ENCODE measurements around the gene EPS8. TPM values are rescaled to one million over a fixed set of nuclear protein-coding genes. Genes with fewer than 3 reads are reported as not detected.

EPS8 gene
- total RNA-seq, 2 donors from 2014 or later, result 6.7 to 8.1 TPM

GRCh38 chr12:15726878-15727150 lies 62.4 kb downstream of the EPS8 start:
- no peaks in the 10 kb centered on the region for H3K4me1 ChIP-seq (ENCODE audit: control insufficient read depth, insufficient read depth, low read length)
- Mint-ChIP-seq H3K27me3 (ENCODE audit: insufficient read depth) (no peaks in the 10 kb centered on the region), H3K4me3 (no peak overlapping the region), H3K27ac (no peak overlapping the region), H3K36me3 (ENCODE audit: low read depth) (no peaks in the 10 kb centered on the region), H3K4me1 (peaks cover 3% of the 10 kb centered on the region), H3K9me3 (no peaks in the 10 kb centered on the region)
- H3K9ac ChIP-seq (ENCODE audit: extremely low read depth, low read length, poor library complexity, severe bottlenecking), result no peak overlapping the region
- H3K9me3 ChIP-seq (ENCODE audit: control insufficient read depth, low read length), result peaks cover 5% of the 10 kb centered on the region
- TF ChIP-seq CTCF (conservative IDR thresholded peaks at IDR 0.05), result no peak
- no peak overlapping the region for H3K4me3 ChIP-seq (ENCODE audit: low read length)
- H3K27me3 ChIP-seq (ENCODE audit: control insufficient read depth, insufficient read depth, low read length, poor library complexity, severe bottlenecking), result no peaks in the 10 kb centered on the region
- no peaks in the 10 kb centered on the region for H3K36me3 ChIP-seq (ENCODE audit: control insufficient read depth, insufficient read depth, low read length)
- no peak overlapping the region for H3K27ac ChIP-seq (ENCODE audit: low read depth, low read length)
- no peak for DNase-seq

GRCh38 chr12:15726027-15726877 lies 62.9 kb downstream of the EPS8 start:
- H3K4me3 Mint-ChIP-seq, result no peak overlapping the region
- Histone ChIP-seq H3K4me3 (ENCODE audit: low read length) (no peak overlapping the region), H3K27me3 (ENCODE audit: control insufficient read depth, insufficient read depth, low read length, poor library complexity, severe bottlenecking) (no peaks in the 10 kb centered on the region), H3K4me1 (ENCODE audit: control insufficient read depth, insufficient read depth, low read length) (no peaks in the 10 kb centered on the region), H3K27ac (ENCODE audit: low read depth, low read length) (no peak overlapping the region), H3K9ac (ENCODE audit: extremely low read depth, low read length, poor library complexity, severe bottlenecking) (no peak overlapping the region), H3K9me3 (ENCODE audit: control insufficient read depth, low read length) (peaks cover 5% of the 10 kb centered on the region), H3K36me3 (ENCODE audit: control insufficient read depth, insufficient read depth, low read length) (no peaks in the 10 kb centered on the region)
- 78 to 93% methylated on average over 1 to 2 of the region's 2 CpGs for WGBS, 2 experiments (ENCODE audit: insufficient coverage in 1 of 2, insufficient read length in 1 of 2)
- no peaks in the 10 kb centered on the region for H3K27me3 Mint-ChIP-seq (ENCODE audit: insufficient read depth)
- H3K4me1 Mint-ChIP-seq, result peaks cover 3% of the 10 kb centered on the region
- no peaks in the 10 kb centered on the region for H3K9me3 Mint-ChIP-seq
- no peaks in the 10 kb centered on the region for H3K36me3 Mint-ChIP-seq (ENCODE audit: low read depth)
- DNase-seq, result no peak
- no peak for TF ChIP-seq CTCF (conservative IDR thresholded peaks at IDR 0.05)
- H3K27ac Mint-ChIP-seq, result no peak overlapping the region

- TF ChIP-seq CTCF (conservative IDR thresholded peaks at IDR 0.05), result no peak
- no peaks in the 10 kb centered on the region for H3K4me1 ChIP-seq (ENCODE audit: control insufficient read depth, insufficient read depth, low read length)
- no peaks in the 10 kb centered on the region for H3K36me3 Mint-ChIP-seq (ENCODE audit: low read depth)
- H3K4me3 ChIP-seq (ENCODE audit: low read length), result no peak overlapping the region
- WGBS, 2 experiments (ENCODE audit: insufficient coverage in 1 of 2, insufficient read length in 1 of 2), result 100% methylated on average over 1 of the region's 1 CpG
- DNase-seq, result no peak
- H3K27me3 ChIP-seq (ENCODE audit: control insufficient read depth, insufficient read depth, low read length, poor library complexity, severe bottlenecking), result no peaks in the 10 kb centered on the region
- no peak overlapping the region for H3K9ac ChIP-seq (ENCODE audit: extremely low read depth, low read length, poor library complexity, severe bottlenecking)
- no peak overlapping the region for H3K27ac Mint-ChIP-seq
- no peak overlapping the region for H3K27ac ChIP-seq (ENCODE audit: low read depth, low read length)
- no peak overlapping the region for H3K4me3 Mint-ChIP-seq
- no peaks in the 10 kb centered on the region for H3K9me3 Mint-ChIP-seq
- no peaks in the 10 kb centered on the region for H3K36me3 ChIP-seq (ENCODE audit: control insufficient read depth, insufficient read depth, low read length)
- peaks cover 12% of the 10 kb centered on the region for H3K4me1 Mint-ChIP-seq
- no peaks in the 10 kb centered on the region for H3K27me3 Mint-ChIP-seq (ENCODE audit: insufficient read depth)
- H3K9me3 ChIP-seq (ENCODE audit: control insufficient read depth, low read length), result no peaks in the 10 kb centered on the region
Measured at GRCh38 chr12:15722951-15723350, 66.2 kb downstream of the EPS8 start.

Measured in endodermal cell (in vitro differentiated cells).